NCI-H128 (cell line): Measurements from ENCODE around the gene GNLY.

ENCODE experiments used
- DNase-seq: peaks from one replicate; lab custom pipeline; 2025; ENCODE audit not compliant: unreplicated experiment; lab: John Stamatoyannopoulos, UW

The GNLY gene

DNA sequence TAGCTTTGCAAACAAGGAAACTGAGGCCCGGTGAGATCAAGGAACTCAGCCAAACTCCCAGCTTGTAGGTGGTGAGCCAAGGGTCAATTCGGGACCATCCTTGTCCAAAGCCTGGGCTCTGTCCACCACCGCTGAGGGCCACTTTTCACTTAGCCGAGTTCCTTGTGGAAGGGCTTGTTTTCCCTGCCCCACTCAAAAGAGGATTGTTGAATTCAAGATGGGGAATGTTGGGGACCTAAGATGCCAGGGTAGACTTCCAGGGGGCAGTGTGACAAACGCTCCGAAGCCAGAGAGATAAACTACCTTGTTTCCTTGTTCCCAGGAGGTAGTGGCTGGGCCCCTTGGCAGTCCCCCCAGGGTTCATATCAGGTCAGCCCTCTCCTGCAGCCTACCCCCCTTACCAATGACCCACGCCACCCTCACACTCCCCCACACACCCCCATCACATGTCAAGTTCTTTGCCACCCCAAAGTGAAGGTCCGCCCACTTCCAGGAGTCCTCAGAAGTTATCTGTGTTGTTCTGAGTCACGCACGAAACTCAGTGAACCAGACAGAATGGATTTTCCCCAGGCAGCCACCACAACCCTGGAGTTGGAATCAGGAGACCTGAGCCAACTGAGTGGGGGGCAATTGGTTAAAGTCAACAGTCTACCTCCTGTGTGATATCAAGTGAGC is 49.3 kb downstream of the GNLY start:
- DNase-seq, result no peak

DNA sequence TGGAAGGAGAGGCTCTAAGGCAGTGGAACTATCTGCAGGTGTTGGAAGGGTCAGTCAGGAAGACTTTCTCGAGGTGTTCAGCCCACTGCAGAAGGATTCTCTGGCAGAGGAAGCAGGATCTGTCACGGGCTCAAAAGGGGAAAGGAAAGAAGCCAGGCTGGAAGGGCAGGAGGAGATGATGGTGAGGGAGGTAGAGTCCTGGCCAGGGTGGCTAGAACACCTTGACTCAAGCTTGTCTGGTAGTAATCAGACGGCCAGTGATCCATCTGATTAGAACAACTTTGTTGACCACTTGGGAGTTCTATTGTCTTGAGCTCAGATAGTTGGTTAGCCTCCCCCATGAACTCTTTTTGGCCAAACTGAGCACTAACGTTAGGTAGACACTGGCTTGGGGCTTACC is 49.9 kb downstream of the GNLY start:
- DNase-seq, result no peak

DNA sequence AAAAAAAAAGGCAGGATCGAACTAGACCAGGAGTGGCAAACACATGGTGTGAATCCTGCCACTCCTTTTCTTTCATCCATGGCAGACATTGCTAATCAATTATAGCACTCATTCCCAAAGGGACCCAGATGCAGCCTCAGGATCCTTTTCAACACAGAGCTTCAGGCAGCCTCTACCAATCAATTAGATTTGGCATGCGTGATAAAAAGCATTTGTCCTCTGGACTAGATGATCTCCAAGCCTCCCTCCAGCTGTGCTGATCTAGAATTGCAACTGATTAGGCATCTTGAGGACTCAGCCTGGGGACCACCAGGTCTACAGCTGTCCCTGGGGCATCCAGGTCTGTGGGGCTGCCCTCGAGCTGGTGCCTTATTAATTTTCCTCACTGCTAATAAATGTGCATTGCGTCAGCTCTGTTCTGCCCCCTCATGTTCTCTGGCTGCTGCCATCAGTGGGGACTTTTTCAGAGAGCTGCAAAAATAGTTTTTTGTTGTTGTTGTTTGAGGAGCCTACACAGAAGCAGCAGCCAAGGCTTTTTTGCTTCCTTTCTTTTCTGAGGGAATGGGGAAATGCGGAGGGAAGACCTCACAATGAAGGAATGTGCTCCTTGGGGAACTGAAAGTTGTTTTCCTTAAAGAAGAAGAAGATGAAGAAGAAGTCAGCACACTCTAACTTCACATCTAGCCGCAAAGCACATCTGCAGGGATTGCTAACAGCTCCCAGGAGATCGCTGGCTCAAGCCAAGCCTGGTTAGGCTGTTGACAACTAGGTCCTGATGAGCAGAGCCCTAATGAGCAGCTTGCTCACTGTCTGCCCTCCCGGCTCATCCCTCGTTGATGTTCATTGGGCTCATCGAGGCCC is 50.8 kb downstream of the GNLY start:
- DNase-seq, result no peak

DNA sequence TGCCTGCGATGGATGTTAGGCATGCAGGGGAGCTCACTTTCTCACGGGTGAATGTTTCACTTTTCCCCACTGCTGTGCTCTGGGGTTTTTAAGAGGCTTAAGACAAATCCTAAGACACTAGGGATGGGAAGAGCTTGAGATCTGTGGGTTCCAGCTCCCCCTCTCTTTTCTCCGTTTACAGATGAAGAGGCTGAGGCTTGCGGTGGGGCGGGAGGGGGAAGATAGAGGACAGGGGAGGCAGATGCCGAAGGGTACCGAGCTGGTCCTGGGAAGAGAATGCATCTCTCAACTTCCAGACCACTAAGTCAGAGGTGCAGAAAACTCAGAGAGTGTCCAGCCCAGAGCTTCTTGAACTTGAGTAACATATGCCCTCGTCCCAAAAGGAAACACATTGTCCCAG is 51.5 kb downstream of the GNLY start:
- no peak for DNase-seq

DNA sequence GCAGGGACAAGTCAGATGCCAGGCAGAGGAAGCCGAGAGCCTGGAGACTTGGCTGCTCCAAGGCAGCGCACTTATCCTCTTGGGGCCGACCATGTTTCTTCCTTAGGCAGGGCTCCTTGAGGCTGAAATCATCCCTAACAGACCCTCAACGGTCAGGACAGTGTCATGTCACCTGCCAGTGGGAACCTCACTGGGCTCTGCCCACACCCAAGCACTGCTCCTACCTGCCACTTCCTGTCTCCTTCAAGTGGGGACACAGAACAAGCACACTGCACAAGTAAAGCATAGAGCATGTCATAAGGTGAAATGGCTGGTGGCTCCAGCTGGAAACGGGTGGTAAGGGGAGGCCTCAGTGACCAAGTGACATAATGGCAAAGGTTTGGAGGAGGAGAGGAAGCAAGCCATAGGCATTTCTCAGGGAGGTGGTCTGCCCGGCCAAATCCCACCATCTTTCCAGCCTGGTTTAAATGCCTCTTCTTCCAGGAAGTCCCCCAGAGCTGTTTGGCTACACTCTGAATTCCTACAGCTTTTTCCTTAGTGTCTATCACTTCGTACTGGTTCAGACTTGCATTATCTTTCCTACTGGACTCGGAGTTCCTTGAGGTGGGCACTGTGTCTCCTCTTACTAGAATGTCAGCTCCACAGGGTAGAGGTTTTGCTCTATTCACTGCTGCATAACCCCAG is 52.3 kb downstream of the GNLY start:
- no peak for DNase-seq

DNA sequence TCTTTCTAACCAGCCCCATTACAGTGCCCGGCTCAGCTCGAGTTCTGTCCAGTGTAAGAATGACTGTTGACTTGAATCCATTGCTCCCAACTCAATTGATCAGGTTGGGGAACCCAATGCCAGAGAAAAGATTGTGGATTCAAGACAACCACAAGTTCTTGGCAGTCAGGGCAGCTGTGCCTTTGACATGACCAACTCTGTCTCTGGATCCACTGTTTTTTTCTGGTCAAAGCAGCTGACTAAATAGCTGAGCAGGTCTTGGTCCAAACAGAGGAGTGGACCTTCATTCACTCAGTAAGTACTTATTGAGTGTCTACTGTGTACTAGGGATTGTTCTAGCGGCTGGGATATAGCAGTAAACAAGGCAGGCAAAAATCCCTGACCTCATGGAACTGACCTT is 53.3 kb downstream of the GNLY start:
- DNase-seq, result no peak

DNA sequence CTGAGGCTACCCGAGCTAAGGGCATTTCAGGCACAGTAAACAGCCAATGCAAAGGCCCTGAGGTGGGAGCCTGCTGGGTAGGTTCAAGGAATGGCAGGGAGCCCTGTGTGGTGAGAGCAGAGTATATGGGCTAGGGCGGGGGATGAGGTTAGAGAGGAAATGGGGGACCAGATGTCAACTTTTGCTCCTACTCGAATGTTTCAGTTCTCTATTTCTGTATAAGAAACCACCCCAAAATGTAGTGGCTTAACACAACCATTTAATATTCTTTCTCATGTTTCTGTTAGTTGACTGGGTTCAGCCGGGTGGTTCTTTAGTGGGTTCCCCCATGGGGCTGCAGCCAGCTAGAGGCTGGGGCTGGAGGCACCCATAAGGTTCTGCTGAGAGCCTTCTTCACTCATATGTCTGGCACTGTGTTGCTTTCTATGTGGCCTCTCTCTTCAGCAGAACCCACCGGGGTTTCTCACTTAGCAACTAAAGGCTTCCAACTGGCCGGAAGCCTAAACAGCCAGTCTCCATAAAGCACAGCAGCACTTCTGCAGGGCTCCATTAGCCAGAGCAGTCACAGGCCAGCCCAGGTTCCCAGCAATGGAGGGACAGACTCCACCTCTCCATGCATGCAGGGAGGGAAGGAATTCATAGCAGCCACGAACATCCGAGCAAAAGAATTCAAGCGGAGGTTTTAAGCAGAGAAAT is 54.0 kb downstream of the GNLY start:
- DNase-seq, result no peak
